Activated effector memory CD4-positive, alpha-beta T cell treated with anti-CD3 and anti-CD28 coated beads, Interleukin-2, amount 50 U/mL, for 16 hours (primary cell): Measurements from ENCODE around the gene MATK.

Source experiments
- DNase-seq: peaks from one replicate; pipeline ENCODE4 v3.0.0-alpha.2; 2020

MATK gene, protein sequence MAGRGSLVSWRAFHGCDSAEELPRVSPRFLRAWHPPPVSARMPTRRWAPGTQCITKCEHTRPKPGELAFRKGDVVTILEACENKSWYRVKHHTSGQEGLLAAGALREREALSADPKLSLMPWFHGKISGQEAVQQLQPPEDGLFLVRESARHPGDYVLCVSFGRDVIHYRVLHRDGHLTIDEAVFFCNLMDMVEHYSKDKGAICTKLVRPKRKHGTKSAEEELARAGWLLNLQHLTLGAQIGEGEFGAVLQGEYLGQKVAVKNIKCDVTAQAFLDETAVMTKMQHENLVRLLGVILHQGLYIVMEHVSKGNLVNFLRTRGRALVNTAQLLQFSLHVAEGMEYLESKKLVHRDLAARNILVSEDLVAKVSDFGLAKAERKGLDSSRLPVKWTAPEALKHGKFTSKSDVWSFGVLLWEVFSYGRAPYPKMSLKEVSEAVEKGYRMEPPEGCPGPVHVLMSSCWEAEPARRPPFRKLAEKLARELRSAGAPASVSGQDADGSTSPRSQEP

GRCh38 chr19:3785938-3786824 lies at the start of gene MATK:
Gene MATK, minus strand, starts transcription at chr19:3786381. Its CDS starts 1,246 bp downstream, at chr19:3785135.
- DNase-seq = no peak

DNA sequence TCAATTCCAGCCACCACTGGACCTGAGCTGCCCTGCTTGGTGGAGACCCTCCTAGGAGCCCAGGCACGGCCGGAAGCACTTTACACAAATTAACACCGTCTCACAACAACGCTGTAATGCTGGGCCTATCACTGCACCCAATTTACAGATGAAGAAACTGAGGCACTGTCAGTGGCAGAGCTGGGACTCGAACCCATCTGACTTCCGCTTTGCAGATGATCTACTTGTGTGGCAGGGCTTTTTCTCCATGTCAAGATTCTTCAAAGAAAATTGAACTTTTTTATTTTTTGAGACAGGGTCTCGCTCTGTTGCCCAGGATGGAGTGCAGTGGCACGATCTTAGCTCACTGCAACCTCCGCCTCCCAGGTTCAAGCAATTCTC lies 48.9 kb upstream of the MATK start:
- DNase-seq = no peak

GRCh38 chr19:3834349-3835054 lies 48.3 kb upstream of the MATK start:
- no peak for DNase-seq

GRCh38 chr19:3833578-3834348 lies 47.6 kb upstream of the MATK start:
- no peak for DNase-seq

- DNase-seq = no peak
Measured at GRCh38 chr19:3832001-3832400, 45.8 kb upstream of the MATK start.

DNA sequence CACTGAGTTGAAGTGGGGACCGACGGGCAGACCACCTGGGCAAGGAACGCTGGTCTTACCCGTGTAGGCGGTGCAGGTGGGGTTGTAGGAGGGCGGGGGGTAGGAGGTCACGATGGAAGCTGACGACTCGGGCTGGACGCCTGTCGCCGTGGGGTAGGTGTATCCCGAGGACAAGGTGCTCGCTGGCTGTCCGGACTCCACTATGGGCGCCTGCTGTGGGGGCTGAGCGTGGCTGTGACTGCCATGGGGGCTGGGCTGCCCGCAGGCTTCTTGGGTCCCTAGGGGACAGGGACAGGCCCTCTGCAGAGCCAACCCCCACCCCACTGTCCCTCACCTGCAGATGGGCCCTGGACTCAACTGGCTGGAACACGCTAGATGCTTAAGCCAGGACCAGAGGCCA lies 45.4 kb upstream of the MATK start:
- peak; percentile 60 for DNase-seq

DNA sequence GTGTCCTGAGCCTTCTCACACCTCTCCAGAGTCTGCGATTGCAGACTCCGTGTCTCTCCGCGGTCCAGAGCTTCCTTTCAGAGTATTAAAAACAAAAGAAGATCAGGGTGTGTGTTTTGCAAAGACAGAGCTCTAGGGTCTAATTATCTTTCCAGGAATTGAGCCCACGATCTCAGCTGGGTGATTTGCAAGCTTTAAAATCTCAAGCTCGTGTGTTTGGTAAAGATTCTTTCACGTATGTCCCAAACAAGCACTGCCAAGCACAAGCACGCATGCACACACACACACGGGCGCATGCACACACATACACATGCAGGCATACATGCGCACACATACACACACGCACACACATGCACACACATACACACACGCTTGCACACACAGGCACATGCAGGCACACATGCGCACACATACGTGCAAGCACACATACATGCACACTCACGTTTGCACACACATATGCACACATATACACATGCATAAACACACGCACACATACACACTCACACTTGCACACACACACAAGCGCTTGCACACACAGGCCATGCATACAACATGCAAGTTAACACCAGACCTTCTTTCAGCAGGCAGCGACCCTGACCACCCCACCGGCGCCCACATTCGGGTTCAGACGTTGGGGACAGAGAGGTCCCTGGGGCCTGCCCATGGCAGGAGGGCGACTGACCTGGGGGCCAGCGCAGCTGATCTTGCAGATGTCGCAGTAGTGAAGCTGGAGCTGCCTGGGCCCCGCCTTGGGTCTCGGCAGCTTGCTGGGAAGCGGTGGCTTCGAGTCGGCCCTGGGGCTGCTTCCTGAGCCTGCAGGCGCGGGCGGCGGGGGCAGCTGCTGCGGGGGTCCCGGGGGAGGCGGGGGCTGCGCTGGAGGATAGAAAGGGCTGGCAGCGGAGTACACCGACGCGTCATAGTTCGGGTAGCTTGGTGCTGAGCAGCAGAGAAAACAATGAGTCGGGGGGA lies 44.7 kb upstream of the MATK start:
- no peak for DNase-seq

- DNase-seq = no peak
Measured at GRCh38 chr19:3827306-3827705, 41.1 kb upstream of the MATK start.

- DNase-seq = no peak
Measured at GRCh38 chr19:3826163-3826562, 40.0 kb upstream of the MATK start.

GRCh38 chr19:3825286-3825956 lies 39.2 kb upstream of the MATK start:
- DNase-seq = no peak

DNA sequence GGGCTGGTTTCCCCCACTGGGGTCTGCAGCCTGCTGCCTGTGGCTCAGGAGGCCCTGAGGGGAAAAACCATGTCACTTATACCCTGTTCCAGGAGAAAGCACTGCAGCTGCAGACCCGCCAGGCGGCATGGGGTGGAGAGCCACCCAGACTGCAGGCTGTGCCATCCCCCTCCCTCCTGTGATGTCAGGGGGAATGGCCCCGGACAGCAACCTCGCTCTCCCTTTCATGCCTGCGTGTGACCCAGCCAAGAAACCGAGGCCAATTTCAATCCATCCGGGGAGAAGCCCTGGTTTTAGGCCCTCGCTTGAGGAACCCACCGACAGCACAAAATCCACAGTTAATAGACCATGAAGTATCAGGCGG lies 37.2 kb upstream of the MATK start:
- no peak for DNase-seq

GRCh38 chr19:3822683-3823349 lies 36.6 kb upstream of the MATK start:
- DNase-seq = peak; percentile 62

GRCh38 chr19:3821857-3822364 lies 35.7 kb upstream of the MATK start:
- peak; percentile 95 for DNase-seq

DNA sequence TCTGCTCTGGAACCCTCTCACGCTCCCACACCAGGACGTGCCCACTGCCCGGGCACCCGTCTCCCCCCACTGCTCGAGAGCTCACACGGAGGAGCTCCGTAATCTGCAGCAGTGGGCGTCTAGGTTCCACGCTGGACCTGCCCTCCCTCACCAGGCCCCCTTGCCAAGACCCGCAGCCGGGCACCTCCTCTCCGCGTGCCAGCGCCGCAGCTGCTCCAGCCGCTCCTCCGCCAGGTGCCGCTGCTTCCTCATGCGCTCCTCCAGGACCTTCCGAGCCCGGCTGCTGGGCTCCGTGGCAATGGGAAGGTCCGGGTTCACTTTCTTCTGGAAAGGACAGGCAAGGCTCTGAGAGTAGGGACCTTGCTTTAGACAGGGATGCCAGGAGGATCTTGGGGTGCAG lies 35.0 kb upstream of the MATK start:
- DNase-seq = no peak

DNA sequence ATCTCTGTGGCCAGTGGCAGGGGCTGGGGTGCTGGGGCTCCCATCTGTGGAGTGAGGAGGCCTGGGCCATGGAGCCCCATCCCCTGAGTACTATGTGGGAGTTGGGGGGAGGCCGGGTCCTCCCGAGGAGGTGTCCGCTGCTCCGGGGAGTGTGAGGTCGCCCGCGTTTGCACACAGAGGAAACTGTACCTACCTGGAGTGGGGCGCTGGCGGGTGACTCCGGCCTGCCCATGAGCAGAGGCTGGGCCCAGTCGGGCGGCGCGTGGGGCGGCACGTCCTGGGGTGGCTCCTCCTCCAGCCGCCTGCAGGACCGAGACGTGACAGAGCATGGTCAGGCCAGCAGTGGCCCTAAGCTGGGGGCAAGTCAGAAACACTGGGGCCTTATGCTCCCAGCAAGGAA lies 33.8 kb upstream of the MATK start:
- DNase-seq = no peak

DNA sequence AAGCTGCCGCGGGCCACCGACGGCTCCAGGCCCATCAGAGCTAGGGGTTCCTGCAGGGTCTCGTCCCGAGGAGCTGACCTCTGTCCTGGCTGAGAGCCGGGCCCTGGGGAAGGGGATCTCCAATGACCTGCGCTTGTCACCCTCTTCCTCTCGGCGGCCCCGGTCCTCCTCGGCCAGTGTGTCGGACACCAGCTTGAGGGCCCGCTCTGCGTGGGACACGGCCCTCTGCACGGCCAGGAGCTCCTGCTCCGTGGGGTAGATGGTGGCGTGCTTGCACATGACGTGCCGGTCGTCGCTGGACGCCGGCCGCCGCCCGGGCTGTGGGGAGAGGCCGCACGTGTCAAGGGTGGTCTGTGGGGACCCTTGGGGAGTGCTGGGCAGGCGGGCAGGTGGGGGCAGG lies 32.7 kb upstream of the MATK start:
- no peak for DNase-seq

DNA sequence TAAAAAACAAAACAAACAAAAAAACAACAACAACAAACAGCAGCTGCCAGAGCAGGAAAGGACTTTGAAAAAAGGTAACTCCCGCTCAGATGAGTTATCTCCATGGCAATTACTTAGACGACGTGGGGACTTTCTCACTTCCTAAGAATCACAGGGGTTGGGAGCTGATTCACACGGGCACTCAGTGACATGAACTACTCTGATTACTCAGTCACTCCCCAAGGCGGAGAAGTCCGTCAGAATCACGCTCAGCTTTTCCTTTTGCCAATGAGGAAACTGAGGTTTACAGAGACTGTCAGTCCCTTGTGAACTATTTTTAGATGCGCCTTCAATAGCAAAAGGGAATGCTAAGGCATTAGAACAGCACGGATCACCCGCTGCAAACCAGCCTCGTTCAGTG lies 32.3 kb upstream of the MATK start:
- DNase-seq = no peak

DNA sequence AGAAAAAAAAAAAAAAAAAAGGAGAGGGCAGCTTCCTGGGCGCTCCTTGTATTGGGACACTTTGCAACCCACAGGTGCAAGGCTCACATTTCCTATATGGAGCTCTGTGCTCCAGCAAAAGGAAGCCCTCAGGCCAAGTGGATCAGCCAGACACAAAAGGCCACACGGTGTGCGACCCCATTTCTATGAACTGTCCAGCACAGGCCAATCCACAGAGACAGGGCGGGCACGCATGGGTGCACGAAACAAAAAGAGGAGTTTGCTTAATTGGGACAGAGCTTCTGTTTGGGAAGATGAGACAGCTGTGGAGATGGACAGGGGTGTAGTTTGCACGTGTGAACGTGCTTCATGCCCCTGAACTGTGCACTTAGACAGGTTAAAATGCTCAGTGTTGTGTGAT lies 31.6 kb upstream of the MATK start:
- DNase-seq = no peak

- DNase-seq = no peak
Measured at GRCh38 chr19:3816566-3817218, 30.5 kb upstream of the MATK start.
